ENCODE measurements around the gene TSPAN9. TPM values are rescaled to one million over a fixed set of nuclear protein-coding genes. Genes with fewer than 3 reads are reported as not detected.

Gene TSPAN9
- total RNA-seq, 1 donor from 2014 or later = 8.4 TPM

DNA sequence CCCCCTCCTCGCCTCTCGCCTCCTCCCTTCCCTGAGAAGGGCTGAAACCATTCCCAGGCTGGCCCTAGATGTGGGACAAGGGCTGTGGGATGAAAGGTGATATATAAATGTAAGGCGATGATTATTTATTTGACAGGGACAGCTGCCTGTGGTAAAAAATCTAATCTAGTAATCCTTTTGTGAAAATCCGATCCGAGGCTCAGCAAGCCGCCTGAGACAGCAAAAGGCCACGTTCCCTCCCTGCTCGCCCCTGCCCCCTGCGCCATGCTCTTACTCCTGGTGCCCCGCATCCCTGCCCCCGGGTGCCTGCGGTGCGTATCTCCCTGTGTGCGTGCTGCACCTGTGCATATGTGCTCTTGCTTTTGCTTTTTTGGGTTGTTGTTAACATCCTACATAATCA lies 65.2 kb downstream of the TSPAN9 start:
- no peak for DNase-seq

DNA sequence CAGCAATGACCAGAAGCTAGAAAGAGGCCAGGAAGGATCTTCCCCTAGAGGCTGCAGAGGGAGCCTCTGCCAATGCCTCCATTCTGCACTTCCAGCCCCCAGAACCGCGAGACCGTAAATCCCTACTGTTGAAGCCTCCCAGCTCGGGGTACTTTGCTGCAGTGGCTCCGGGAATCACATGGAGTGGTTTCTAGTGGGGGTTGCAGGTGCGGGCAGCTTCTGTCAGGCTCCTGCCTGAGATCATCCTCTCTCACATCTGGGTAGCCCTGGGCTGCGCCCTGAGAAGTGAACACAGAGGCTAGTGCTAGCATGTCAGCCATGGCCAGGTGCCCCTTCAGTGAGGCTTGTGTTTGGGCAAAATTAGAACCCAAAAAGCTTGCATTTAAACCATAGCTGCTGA lies 67.3 kb downstream of the TSPAN9 start:
- DNase-seq = no peak

DNA sequence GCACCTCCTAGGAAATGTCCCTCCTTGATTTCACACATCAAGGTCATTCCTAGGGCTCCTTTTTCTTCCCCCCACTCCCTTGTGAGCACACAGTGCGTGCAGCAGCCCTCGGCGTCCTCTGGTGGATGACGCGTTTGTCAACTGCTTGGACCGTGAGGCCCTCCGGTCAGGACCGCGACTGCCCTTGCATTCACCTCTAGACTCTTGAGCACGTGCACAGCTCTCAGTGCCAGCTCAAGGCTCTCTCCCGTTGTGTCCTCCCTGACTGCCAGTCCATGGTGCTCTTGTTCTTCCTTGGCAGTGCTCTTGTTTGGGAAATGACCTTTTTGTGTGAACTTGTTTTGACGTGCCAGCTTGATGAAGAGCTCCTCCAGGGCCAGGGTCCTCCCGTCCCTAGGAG lies 67.9 kb downstream of the TSPAN9 start:
- no peak for DNase-seq

DNA sequence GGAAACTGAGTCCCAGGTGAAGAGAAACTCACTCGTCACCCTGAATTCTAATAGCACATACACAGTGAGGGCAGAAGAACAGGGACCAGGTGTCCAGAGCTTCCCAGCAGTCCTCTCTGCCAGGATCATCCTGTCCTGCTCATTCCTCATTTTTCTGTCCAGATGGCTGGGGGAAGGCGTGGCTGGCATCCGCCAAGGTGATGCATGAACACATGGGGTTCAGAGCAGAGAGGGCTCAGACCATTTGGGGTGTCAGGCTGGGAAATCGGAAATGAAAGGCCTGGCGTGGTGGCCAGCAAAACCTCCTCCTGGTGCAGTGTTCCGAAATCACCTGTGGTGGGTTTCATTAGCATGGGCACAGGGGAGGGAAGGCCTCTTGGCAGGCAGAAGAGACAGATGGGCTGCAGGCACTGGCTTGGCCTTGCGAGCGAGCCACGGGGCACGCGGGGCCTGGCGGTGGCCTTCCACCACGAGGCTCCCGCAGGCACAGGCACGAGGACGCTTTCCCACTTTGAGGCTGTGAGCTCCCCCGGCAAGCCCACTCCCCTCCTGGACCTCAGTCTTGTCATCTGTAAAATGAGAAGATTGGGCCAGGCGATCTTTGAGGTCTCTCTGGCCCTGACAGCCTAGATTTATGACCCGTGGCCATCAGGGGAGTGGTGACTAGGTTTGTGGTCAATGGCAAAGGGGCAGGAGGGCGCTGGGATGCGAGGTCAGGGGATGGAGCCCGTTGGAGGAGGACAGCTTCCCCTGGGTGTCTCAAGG lies 68.5 kb downstream of the TSPAN9 start:
- no peak for DNase-seq

DNA sequence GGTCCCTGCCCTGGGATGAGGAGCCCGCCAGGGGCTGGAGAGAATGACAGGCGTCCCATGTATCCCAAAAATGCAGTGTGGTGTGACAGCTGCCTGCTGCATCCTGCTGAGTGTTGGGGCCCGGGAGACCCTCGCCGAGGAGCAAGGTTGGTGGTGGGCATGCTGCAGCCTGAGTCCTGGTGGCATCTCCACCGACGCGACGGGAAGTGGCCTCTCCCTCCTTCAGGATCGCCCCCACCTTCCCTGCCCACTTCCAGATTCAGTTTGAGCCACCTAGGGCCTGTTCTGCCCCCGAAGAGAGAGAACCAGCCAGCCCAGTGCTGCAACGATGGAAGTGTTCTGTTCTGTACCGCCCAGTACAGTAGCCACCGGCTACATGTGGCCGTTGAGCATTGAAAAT lies 70.1 kb downstream of the TSPAN9 start:
- no peak for DNase-seq

DNA sequence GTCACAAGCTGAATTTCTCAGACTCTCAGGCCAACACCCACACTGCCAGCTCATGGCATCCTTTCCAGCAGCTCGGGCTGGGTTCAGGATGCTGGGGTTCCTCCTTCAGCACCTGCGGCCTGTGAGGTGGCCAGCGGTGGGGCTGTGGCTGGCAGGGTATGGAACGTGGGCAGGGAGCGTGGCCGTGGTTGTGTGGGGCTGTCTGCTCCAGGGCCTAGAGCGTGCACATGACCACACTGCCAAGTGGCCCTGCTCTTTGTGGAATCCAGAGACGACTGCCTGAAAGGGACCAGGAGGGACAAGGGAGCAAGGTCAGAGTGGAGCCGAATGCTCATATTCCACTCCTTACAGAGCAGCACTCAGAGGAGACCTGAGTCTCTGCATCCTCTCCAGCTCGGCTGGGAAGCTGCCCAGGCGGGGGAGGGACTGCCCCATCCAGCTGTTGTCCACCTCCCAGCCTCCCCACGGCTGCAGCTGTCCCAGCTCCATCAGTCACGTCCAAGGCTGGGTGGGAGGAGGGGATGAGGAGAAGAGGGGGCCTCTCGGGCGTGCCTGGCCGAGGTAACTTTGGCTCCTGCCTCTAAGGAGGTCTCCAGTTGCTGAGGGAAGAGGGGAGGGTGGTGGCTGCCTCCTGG lies 71.3 kb downstream of the TSPAN9 start:
- DNase-seq = no peak

DNA sequence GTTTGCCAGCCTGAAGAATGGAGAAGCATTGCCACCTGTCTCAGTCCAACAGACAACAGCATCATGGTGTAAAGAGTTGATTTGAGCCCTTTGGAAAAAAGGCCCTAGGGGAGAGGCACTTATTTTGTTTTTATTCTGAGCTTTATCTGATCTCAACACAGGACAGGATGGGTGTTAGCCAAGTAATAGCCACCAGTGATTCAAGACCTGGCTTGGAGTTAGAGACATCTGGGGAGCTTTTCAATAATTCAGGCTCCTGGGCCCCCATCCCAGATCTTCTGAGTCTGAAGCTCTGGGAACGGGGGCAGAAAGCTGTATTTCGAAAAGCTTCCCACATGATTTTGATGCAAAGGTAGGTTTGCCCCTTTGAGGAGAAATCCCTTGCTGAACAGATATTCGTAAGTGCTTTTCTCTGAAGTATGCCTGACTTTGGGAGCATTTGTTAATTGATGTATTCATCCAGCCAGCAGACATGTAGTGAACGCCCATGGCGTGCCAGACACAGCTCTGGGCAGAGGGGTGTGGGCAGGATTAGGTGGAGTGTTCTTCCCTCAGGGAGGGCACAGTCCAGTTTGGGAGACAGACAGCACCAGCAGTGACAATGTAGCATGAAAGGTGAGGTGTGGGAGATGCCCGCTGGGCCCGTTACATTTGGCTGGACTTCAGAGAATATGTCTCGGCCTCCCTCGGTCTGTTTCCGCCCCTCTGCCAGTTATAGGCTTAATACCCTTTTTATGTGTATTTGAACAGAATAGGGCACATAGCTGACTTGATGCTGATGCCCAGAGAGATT lies 72.5 kb downstream of the TSPAN9 start:
- no peak for DNase-seq

DNA sequence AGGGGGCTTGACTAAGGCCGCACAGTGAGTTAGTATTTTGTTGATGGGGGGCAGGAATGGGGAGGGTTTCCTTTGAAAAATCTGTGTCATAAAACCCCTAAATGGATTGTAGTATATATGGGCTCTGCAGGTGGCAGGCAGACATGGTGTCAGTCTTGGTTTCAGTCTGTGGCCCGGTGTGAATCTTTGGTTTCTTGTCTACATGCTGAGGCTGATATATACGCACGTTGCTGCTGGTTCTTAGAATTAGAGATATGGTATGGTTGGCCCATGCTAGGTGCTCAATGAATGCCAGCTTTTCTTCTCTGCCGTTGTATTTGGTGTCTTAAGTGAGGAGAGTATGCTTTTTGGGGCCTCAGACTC lies 73.1 kb downstream of the TSPAN9 start:
- DNase-seq = no peak

DNA sequence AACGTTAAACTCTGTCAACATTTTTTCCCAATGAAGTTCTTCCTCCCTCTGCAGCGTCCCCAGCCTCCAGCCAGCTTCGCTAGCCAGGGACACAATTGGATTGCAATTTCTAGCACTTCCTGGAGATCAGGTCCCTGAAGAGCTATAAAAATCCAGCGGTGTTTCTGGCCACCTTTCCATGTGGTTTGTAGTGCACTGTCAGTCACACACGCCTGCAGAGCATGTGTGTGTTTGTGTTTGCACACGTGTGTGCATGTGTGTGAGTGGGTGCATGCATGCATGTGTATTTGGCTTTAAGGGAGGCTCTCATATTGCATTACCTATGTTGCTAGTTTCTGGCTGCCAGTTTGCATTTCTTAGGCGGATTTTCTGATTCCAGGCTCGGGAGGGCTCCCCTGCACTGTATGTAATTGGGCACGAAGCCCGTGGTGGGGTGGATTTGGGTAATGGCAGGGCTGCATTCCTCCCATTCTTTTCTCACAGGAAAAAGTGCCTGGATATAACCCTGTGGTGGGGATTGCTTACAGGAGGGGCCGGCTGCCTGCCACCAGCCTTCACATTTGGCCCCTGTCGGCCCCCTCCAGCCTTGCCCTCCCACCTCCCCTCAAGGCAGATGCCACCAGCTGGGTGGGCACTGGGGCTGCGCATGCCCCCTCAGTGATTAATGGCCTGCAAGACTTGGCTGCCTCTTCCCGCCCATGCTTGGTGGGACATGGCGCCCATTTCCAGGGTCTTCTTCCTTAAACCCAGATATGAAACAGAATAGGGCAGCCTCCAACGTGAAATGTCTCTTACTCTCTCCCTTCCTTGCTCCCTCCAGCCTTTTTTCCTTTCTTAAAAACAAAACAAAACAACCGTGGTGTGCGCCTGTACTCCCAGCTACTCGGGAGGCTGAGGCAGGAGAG lies 74.0 kb downstream of the TSPAN9 start:
- DNase-seq = no peak

DNA sequence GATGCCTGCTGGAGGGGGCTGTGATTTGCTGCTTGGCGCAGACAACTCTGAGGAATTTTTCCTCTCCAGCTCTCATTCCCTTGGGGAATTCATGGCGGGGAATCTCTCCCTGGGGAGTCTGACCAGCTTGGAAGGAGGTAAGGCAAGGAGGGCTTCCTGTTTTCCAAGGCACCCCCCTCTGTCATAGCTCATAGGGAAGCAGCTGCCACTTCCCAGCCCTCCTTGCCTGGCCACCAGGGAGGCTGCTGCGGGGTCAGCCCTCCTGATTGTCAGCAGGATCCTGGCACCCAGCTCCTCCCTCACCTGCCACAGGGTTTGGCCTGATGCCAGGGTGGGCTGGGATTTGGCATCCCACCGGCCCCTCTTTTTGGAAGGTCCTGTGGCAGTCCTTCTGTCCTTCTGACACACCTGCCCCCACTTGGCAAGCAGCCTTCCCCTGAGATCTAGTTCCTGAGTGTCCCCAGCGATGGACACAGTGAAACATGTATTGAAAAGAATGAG lies 74.9 kb downstream of the TSPAN9 start:
- no peak for DNase-seq

DNA sequence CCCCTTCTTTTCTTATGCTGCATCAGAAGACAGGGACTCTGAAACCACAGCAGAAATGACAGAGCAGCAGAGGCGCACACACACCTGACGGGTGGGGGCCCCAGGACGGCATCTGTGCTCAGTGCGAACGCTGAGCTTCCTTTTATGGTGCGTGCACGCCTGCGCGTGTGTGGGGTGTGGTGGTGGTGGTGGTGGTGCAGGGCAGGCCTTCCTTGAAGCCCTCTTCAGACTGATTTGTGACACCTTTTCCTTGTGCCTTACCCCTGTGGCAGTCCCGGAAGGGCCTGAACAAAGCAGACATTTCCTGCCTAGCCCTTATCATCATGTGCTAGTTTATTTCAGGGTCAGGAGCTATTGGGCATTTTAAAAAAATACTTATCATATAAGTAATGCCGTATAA lies 75.7 kb downstream of the TSPAN9 start:
- no peak for DNase-seq

DNA sequence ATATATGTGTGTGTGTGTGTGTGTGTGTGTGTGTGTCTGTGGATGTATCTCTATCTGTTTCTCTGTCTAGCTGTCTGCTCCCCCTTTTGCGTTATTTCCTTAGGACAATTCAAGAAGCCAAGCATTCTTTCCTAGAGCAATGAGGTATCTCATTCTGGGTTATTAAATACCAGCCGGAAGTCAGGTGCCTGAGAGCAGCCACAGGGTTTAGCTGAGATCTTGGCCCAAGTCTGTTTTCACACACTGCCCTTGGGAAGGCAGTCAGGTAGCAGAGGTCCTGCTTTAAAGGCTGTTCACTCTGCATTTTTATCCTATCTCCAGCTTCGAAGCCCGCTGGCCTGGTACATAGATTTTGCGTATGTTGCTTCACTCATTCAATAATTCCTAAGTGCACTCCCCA lies 76.8 kb downstream of the TSPAN9 start:
- DNase-seq = no peak

DNA sequence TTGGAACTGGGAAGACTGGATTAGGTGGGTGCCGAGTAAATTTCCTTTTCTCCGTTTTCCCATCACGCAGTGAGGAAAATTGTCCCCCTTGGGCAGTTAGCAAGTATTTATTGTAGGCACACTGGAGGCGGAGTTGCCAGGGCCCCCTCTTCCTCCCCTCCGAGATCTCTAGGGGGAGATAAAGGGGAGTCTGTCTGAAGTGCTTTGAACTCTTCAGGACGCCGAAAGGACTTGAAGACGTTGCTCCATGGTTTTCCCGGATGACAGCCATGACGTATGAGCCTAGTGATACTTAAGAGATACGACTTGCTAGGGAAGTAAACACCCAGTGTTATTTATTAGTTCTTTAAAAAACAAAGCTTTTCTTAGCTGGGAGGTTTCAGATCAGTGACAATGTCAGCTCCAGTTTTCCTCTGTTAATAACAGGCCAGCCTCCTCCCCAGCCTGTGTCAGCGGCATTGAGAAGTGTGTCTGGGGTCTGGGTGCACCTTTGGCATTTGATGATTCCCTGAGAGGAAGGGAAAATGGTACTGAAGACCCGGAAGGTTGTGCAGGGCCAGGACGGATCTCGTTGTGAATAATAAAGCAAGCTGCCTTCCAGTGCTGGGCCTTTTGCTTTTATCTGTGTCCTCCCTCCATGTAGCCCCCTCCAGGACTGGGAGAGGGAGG lies 78.7 kb downstream of the TSPAN9 start:
- no peak for DNase-seq

DNA sequence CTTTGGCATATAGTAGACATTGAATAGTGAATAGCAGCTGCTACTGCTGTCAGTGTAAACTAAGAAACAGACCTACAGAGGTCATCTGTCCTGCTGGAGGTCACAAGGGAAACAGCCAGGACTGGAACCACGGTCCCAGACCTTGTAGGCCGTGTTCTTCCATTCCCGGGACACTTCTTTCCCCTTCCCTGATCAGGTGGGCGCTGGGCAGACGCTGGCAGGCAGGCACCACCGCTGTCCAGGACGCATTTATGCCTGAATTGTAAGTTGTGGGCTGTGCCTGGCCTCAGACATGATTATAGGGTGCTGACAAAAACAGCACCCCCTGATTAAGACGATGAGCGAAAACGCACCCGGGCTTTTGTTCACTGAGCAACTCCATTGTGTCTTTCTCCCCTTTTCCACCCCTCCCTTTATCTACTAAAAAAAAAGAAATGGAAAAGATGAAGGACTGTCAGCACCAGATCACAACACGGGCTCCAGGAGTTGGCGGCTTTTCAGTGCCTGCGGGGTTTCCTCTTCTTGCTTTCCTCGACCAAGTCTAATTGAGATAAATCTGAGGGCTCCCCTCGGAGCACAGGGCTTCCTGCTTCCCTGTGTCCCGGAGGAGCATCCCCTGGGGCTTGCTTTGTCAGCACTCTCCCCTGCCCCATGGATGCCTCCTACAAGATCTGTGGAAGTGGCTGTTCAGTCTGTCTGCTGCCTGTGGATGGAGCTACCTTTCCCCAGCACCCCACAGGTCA lies 80.6 kb downstream of the TSPAN9 start:
- DNase-seq = no peak

DNA sequence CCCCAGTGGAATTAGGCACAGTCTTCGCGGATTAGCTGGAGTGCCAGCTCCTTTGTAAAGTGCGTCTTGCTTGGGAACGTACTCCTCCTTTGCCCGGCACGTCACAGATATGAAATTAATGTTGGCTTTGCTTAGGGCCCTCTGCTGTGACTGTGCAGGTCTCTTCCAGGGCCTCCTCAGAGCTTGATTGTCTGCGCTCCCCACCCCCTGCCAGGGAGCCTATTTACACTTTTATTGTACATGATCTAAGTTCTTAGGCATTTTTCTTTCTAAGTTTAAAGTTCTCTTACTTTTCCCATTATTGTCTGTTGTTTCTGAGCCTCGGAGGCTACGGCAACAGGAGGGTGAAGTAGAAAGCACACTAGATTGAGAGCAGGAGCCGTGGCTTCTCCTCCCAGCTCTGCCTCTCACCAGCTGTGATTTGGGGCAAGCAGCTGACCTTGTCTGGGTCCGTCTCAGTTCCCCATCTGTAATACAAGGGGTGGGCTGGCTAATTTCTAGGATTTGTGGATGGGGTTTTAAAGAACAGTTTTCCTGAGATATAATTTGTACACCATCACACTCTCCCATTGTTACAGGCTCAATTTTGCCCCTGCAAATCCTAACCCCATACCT lies 81.8 kb downstream of the TSPAN9 start:
- no peak for DNase-seq

DNA sequence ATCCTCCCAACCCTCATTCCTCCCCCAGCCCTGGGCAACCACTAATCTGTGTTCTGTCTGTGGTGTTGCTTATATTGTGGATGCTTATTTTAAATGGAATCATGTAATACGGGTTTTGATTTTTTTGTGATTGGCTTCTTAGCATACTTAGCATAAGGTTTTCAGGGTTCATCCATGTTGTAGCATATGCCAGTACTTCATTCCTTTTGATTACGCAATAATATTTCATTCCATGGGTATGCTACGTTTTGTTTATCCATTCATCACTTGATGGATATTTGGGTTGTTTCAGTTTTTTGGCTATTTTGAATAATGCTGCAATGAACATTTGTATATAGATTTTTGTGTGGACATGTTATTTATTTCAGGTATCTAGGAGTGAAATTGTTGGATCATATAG lies 82.9 kb downstream of the TSPAN9 start:
- DNase-seq = no peak

DNA sequence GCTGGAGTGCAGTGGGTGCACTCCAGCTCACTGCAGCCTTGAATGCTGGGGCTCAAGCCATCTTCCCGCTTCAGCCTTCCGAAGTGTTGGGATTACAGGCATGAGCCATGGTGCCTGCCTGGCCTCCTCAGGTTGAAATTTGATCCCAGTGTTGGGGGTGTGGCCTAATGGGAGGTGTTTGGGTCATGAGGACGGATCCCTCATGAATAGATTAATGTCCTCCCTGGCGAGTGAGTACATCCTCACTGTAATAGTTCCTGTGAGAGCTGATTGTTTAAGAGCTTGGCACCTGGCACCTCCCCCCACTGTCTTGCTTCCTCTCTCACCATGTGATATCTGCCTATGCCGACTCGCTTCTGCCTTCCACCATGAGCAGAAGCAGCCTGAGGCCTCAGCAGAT lies 84.7 kb downstream of the TSPAN9 start:
- no peak for DNase-seq

DNA sequence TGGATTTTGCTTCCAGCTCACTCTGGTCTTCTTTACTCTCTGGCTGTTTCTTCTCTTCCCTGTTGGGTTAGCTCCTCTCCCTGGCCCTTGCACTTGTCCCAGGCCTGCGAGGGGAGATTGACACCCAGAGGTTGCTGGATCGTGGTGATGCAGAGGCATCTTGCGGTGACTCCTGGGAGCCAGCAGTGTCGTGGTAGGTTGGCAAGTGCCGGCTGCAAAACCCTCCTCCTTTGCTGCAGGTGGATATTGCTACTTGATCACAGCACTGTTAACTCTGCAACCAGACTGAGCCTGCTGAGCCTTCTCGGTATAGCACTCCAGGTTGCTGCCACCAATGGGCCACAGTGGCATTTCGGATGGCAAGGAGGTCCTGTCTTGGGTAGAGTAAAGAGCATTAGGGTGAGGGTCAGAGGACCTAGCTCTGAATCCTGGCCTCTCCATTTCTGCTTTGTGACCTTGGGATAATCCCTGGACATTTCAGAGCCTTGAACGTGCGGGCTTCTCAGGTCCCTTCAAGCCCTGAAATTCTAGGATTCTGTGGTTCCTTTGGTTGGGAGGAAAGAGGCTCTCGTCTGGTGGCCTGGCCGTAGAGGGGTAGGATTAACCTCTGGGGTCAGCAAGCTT lies 87.4 kb downstream of the TSPAN9 start:
- no peak for DNase-seq

DNA sequence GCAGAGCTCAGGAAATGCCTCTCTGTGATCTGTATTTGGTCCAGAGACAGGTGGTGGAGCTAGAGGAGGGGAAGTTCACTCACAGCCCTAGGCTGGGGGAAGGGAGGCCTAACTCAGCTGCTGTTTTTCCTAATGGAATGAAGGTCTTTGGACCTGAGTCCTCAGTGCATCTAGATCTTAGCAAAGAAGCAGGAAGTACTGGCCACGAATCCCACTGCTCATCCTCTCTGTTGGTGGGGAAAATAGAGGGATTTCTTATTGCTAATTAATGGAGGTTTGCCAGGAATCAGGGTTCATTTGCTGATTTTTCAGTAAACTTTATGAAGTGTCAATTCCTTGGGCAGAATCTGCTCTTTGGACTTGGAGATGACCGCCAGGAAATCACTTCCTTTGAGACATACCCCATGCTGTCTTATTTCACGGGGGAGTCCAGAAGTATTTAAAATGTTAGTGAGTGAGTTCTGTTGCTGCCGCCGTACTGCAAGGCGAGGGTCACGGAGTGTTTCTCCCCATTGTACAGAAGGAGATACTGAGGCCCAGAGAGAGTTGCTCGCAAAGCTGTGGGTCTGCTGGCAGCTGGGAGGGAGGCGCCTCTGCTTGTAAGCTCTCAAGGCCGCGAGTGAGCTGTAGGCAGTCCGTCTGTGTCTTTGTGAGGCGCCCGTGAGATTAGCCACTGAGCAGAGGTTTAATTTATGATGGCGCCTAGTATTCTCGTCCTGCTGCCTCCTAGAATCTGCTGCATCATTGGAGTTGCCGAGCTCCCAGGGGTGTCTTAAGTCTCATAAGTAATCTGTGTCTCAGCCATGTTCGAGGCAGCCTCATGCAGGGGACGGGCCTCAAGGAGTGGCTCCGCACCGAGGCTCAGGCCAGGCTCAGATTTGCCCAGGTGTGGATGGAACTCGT lies 88.2 kb downstream of the TSPAN9 start:
- DNase-seq = no peak
